Ovary (tissue), 3 donors: ENCODE measurements around the gene KNL1.

Experiments used
- EP300 ChIP-seq: sonication (generic); formaldehyde crosslinking; IDR thresholded peaks from one replicate; pipeline ENCODE4 v1.6.1; 2017; ENCODE audit warnings: antibody characterized with exemption
- TF ChIP-seq, protein P1 (sequence below), 3 donors: fragments of 450-650 bp in 2 of 3; fragments of 200-600 bp in 1 of 3; IDR thresholded peaks; one replicate each; pipeline versions ENCODE4 v1.5.1 to v1.8.0; 2016 to 2022; ENCODE audit warnings: antibody characterized with exemption in 3 of 3, mild to moderate bottlenecking in 1 of 3
- donor health status: DM: no; HTN: no; CAD: no.

GRCh38 chr15:40593588-40594428 lies at the start of gene KNL1:
- TF ChIP-seq, protein P1, sequence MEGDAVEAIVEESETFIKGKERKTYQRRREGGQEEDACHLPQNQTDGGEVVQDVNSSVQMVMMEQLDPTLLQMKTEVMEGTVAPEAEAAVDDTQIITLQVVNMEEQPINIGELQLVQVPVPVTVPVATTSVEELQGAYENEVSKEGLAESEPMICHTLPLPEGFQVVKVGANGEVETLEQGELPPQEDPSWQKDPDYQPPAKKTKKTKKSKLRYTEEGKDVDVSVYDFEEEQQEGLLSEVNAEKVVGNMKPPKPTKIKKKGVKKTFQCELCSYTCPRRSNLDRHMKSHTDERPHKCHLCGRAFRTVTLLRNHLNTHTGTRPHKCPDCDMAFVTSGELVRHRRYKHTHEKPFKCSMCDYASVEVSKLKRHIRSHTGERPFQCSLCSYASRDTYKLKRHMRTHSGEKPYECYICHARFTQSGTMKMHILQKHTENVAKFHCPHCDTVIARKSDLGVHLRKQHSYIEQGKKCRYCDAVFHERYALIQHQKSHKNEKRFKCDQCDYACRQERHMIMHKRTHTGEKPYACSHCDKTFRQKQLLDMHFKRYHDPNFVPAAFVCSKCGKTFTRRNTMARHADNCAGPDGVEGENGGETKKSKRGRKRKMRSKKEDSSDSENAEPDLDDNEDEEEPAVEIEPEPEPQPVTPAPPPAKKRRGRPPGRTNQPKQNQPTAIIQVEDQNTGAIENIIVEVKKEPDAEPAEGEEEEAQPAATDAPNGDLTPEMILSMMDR (IDR thresholded peaks at IDR 0.05), result no peak
- no peak for TF ChIP-seq EP300
